PFSK-1 (cell line): ENCODE data around the gene NTM.

Source experiments
- SIN3A ChIP-seq: IDR thresholded peaks from 2 replicates; pipeline ENCODE4 v1.6.1; 2012; ENCODE audit warnings: mild to moderate bottlenecking, low read length, moderate library complexity, borderline replicate concordance; ENCODE audit not compliant: insufficient read depth
- TAF1 ChIP-seq: IDR thresholded peaks from 2 replicates; pipeline ENCODE4 v1.6.1; 2012; ENCODE audit warnings: low read length, control low read depth, borderline replicate concordance; ENCODE audit not compliant: insufficient read depth

DNA sequence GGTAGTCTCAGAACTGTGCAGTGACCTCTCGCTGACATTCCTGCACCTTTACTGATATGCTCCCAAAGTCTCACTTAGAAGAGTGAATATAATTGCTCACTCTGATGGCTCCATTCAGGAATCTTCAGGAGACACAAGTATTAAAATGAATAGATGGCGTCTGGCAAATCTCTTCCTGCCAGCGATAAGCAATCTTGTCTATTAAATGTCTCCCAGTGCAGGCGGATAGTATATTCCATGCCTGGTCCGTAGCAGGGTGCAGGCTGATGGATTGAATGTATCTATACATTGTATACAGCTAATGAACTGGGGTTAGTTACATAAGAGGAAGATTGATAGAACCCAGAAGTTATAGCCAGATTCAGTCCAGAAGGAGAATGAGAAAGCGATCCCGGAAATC, 575.3 kb downstream of the NTM start:
- TF ChIP-seq TAF1 (no peak), SIN3A (no peak)
